ENCODE measurements around the gene PKD1L1. TPM values are rescaled to one million over a fixed set of nuclear protein-coding genes. Genes with fewer than 3 reads are reported as not detected.

The PKD1L1 gene
- total RNA-seq, 4 donors from 2014 or later, result 0.07 to 1.7 (median 0.98) TPM

DNA sequence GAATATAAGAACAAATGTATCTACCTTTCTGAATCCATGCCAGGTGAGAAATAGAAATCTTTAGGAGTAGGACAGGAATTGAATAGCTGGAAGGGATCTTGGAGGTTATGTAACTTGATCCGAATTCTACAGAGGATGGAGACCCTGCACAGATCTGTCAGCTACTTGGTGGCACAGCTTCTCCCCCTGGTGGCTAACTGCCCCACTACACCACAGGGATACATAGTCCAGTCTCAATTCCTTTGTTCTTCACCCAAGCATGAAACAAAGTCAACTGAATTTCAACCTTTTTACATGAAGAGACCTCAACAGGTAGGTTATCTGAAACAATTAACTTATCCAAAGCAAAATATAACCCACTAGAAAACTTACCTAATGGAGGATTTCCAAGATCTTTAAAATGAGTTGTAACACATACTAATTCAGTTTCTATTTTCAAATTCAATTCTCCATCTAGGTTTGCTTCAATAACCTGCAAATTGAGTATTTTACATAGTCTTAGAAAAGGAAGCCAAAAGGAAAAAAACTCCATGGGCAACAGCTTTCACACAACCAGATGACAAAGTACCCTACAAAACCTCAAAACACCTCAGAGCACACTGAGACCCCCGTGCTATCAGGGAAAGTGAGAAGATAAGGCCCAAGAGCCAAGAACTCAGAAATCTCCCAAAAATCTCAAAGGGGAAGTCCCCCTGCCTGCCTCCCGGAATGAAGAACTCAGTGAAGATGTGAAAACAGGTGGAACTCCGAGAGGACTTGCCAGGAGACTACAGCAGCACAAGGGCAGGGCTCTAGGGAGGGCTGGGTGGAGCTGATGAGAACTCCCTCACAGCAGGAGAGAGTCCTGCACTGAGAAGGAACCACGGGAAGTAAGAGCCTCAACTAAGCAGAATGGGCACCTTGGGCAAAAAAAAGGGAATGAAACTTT, 20.8 kb upstream of the PKD1L1 start:
- Histone ChIP-seq H3K4me1 (peaks cover 0 to 4% of the 10 kb centered on the region in 2 donors), H3K4me3 (no peak overlapping the region), H3K27me3 (no peaks in the 10 kb centered on the region), H3K36me3 (peaks cover 0 to 74% of the 10 kb centered on the region in 2 donors), H3K9me3 (no peaks in the 10 kb centered on the region), H3K27ac (peak overlapping the region in 3 of 4 donors; percentile 1 to 34 (median 15))
- DNase-seq (no peak), ATAC-seq (no peak)
- in situ Hi-C loops (cut with MboI; ENCODE audit: low sequenced_read_pairs in 4 of 4) (no loop called here), intact Hi-C loops (cut with DNase I; ENCODE audit: low total_unique reads) (no loop called here)
- no peak for TF ChIP-seq POLR2A (IDR thresholded peaks at IDR 0.05)
- TF ChIP-seq, protein P1, sequence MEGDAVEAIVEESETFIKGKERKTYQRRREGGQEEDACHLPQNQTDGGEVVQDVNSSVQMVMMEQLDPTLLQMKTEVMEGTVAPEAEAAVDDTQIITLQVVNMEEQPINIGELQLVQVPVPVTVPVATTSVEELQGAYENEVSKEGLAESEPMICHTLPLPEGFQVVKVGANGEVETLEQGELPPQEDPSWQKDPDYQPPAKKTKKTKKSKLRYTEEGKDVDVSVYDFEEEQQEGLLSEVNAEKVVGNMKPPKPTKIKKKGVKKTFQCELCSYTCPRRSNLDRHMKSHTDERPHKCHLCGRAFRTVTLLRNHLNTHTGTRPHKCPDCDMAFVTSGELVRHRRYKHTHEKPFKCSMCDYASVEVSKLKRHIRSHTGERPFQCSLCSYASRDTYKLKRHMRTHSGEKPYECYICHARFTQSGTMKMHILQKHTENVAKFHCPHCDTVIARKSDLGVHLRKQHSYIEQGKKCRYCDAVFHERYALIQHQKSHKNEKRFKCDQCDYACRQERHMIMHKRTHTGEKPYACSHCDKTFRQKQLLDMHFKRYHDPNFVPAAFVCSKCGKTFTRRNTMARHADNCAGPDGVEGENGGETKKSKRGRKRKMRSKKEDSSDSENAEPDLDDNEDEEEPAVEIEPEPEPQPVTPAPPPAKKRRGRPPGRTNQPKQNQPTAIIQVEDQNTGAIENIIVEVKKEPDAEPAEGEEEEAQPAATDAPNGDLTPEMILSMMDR (IDR thresholded peaks at IDR 0.05 in 4 of 5, conservative IDR thresholded peaks at IDR 0.05 in 1 of 5), result peak; percentile 48 to 67 (median 56)

DNA sequence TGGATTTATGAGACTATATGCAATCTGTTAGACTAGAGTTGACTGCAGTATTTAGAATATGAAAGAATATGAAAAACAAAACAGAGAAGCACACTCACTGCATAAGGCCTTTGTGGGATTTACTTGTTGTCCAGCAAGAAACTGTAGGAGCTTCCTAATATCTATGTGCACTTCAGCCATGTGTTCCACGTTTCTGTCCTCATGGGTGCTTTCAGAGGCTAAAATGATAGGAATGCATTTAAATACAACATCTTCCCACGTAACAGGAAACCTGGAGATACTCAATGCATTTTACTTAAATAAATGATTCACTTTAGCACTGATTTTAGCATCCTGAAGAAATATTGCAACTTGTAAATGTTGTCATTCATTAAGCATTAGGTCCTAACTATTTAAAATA, 19.4 kb upstream of the PKD1L1 start:
- Histone ChIP-seq H3K4me1 (peaks cover 0 to 4% of the 10 kb centered on the region in 2 donors), H3K27ac (no peak overlapping the region), H3K36me3 (peaks cover 0 to 74% of the 10 kb centered on the region in 2 donors), H3K4me3 (no peak overlapping the region), H3K9me3 (no peaks in the 10 kb centered on the region), H3K27me3 (no peaks in the 10 kb centered on the region)
- no peak for ATAC-seq
- intact Hi-C loops (cut with DNase I; ENCODE audit: low total_unique reads) (no loop called here), in situ Hi-C loops (cut with MboI; ENCODE audit: low sequenced_read_pairs in 4 of 4) (no loop called here)
- DNase-seq, result no peak
- no peak for TF ChIP-seq POLR2A (IDR thresholded peaks at IDR 0.05)
- TF ChIP-seq, protein P1 (IDR thresholded peaks at IDR 0.05 in 4 of 5, conservative IDR thresholded peaks at IDR 0.05 in 1 of 5), result no peak

DNA sequence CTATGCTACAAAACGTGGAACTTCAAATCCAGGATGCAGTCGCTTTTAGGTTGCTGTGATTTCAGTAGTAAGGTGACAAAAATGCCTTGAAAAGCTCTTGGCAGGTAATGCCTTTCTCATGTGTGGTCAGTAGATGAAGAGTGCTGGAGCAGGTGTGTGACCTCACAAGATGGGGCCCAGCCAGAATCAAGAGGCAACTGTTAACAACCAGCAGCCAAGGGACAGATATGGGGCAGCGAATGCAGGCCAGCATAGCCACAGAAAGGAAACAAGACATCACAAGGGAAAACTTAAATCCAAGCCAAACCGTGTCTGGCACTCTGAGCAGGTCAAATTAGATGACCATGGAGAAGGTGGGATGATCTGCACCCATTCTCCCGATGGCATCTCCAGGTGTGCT, 18.9 kb upstream of the PKD1L1 start:
- no peak for ATAC-seq
- H3K36me3 ChIP-seq, result peaks cover 0 to 75% of the 10 kb centered on the region in 2 donors

DNA sequence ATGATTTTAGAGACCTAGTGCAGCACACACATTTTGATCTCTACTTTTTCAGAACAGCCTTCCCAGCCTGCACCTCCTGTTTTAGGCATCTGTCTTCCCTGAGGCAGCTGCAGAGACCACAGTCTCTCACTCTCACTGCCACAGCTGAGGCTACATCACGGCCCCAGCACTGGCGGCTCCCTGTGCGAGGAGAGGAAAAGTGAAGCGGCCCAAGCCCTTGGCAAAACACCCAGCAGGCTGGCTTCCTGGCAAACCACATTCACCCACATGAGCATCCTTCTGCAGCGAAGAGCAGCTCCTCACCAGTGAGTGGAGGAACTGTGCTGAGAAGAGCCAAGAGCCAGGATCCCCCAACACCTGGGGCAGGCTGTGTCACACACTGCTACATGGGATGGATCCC, 17.2 kb upstream of the PKD1L1 start:
- H3K27me3 ChIP-seq, result no peaks in the 10 kb centered on the region
- TF ChIP-seq, protein P1 (IDR thresholded peaks at IDR 0.05 in 4 of 5, conservative IDR thresholded peaks at IDR 0.05 in 1 of 5), result no peak
- TF ChIP-seq POLR2A (IDR thresholded peaks at IDR 0.05), result no peak
- H3K36me3 ChIP-seq, result peaks cover 0 to 77% of the 10 kb centered on the region in 2 donors
- no peak overlapping the region for H3K4me3 ChIP-seq
- H3K9me3 ChIP-seq, result no peaks in the 10 kb centered on the region
- in situ Hi-C loops (cut with MboI; ENCODE audit: low sequenced_read_pairs in 4 of 4), result no loop called here
- ATAC-seq (no peak), DNase-seq (no peak)
- peaks cover 0 to 4% of the 10 kb centered on the region in 2 donors for H3K4me1 ChIP-seq
- no peak overlapping the region for H3K27ac ChIP-seq
- intact Hi-C loops (cut with DNase I; ENCODE audit: low total_unique reads), result no loop called here

More for the DNA sequence above, 18.9 kb upstream of the PKD1L1 start:
- Histone ChIP-seq H3K4me3 (no peak overlapping the region), H3K4me1 (peaks cover 0 to 4% of the 10 kb centered on the region in 2 donors), H3K9me3 (no peaks in the 10 kb centered on the region), H3K27ac (no peak overlapping the region), H3K27me3 (no peaks in the 10 kb centered on the region)
- in situ Hi-C loops (cut with MboI; ENCODE audit: low sequenced_read_pairs in 4 of 4), result no loop called here
- intact Hi-C loops (cut with DNase I; ENCODE audit: low total_unique reads), result no loop called here
- DNase-seq, result no peak
- TF ChIP-seq, protein P1 (IDR thresholded peaks at IDR 0.05 in 4 of 5, conservative IDR thresholded peaks at IDR 0.05 in 1 of 5), result no peak
- no peak for TF ChIP-seq POLR2A (IDR thresholded peaks at IDR 0.05)
